HepG2 (cell line): ENCODE results near the gene AMIGO3. TPM values are rescaled to one million over a fixed set of nuclear protein-coding genes. Genes with fewer than 3 reads are reported as not detected.
A peak's percentile ranks its signal among the peaks of the same experiment; 100 is the strongest.

ENCODE experiments used
- ATF7 ChIP-seq, 2 experiments: fragments of 450-650 bp in 1 of 2; sonication (generic) in 1 of 2; formaldehyde crosslinking in 1 of 2; IDR thresholded peaks; 2 replicates each; pipeline versions ENCODE4 v1.4.0 to v1.6.1; 2016 to 2020; ENCODE audit warnings: antibody characterized with exemption in 1 of 2, mild to moderate bottlenecking in 1 of 2, missing genetic modification reagents in 1 of 2
- ELF4 ChIP-seq: sonication (generic); formaldehyde crosslinking; IDR thresholded peaks from 2 replicates; pipeline ENCODE4 v1.5.0; 2020; ENCODE audit warnings: missing genetic modification reagents, mild to moderate bottlenecking, moderate library complexity, borderline replicate concordance
- FOXJ3 ChIP-seq: sonication (generic); formaldehyde crosslinking; IDR thresholded peaks from 2 replicates; pipeline ENCODE4 v1.4.0; 2020; ENCODE audit warnings: missing genetic modification reagents, mild to moderate bottlenecking, borderline replicate concordance
- HHEX ChIP-seq: IDR thresholded peaks from 2 replicates; pipeline ENCODE4 v1.6.1; 2016; ENCODE audit warnings: control low read depth
- HNRNPK ChIP-seq: fragments of 200-400 bp; formaldehyde crosslinking; IDR thresholded peaks from 2 replicates; pipeline ENCODE4 v1.6.1; 2018; ENCODE audit warnings: low read length, low read depth, moderate library complexity, mild to moderate bottlenecking; ENCODE audit not compliant: poor library complexity, severe bottlenecking
- HOXA5 ChIP-seq: sonication (generic); formaldehyde crosslinking; IDR thresholded peaks from 2 replicates; pipeline ENCODE4 v1.4.0; 2020; ENCODE audit warnings: missing genetic modification reagents
- KDM2A ChIP-seq: sonication (generic); formaldehyde crosslinking; IDR thresholded peaks from 2 replicates; pipeline ENCODE4 v1.4.0; 2020; ENCODE audit warnings: low read depth, missing genetic modification reagents, borderline replicate concordance
- NFE2 ChIP-seq: sonication (generic); formaldehyde crosslinking; IDR thresholded peaks from 2 replicates; pipeline ENCODE4 v1.4.0; 2020; ENCODE audit warnings: missing genetic modification reagents
- SRSF9 ChIP-seq: fragments of 200-400 bp; formaldehyde crosslinking; IDR thresholded peaks from 2 replicates; pipeline ENCODE4 v1.6.1; 2018; ENCODE audit warnings: borderline replicate concordance, mild to moderate bottlenecking, low read depth, low read length; ENCODE audit not compliant: insufficient read depth, poor library complexity, severe bottlenecking
- TBX2 ChIP-seq: sonication (generic); formaldehyde crosslinking; IDR thresholded peaks from 2 replicates; pipeline ENCODE4 v1.5.0; 2020; ENCODE audit warnings: missing genetic modification reagents, mild to moderate bottlenecking, borderline replicate concordance
- ZNF260 ChIP-seq: sonication (generic); formaldehyde crosslinking; IDR thresholded peaks from 2 replicates; pipeline ENCODE4 v1.4.0; 2020; ENCODE audit warnings: missing genetic modification reagents, low read depth, mild to moderate bottlenecking, borderline replicate concordance
- ZNF569 ChIP-seq: sonication (generic); formaldehyde crosslinking; IDR thresholded peaks from 2 replicates; pipeline ENCODE4 v1.5.0; 2020; ENCODE audit warnings: mild to moderate bottlenecking, missing genetic modification reagents, moderate library complexity, borderline replicate concordance
- polyA plus RNA-seq, 8 experiments: library from polyadenylated mRNA; depleted of rRNA in 3 of 8; stranded (reverse) in 7 of 8; unstranded in 1 of 8; fragments of >200 nt; fragmentation: Illumina TruSeq in 4 of 8; extraction: Trizol in 4 of 8; gene quantifications; 2 replicates each; pipeline versions ENCODE4 v1.2.1 to v1.2.3, GENCODE V29; 2011 to 2016; ENCODE audit warnings: low read depth in 4 of 8, missing spikeins in 1 of 8, mixed read lengths in 1 of 8; ENCODE audit not compliant: insufficient read depth in 1 of 8
- total RNA-seq, 5 experiments: library from RNA; depleted of rRNA; stranded (reverse); fragments of >200 nt; fragmentation: Illumina TruSeq; extraction: Trizol; gene quantifications; 2 replicates each; pipeline ENCODE4 v1.2.3, GENCODE V29; 2016; ENCODE audit warnings: low read depth in 1 of 5
- TF ChIP-seq, protein P1 (sequence below): sonication (generic); formaldehyde crosslinking; IDR thresholded peaks from 2 replicates; pipeline ENCODE4 v1.5.0; 2020; ENCODE audit warnings: mild to moderate bottlenecking, missing genetic modification reagents
- TF ChIP-seq, protein P2 (sequence below): sonication (generic); formaldehyde crosslinking; IDR thresholded peaks from 2 replicates; pipeline ENCODE4 v1.5.1; 2020; ENCODE audit warnings: missing genetic modification reagents, mild to moderate bottlenecking, borderline replicate concordance
- TF ChIP-seq, protein P3 (sequence below): sonication (generic); formaldehyde crosslinking; IDR thresholded peaks from 2 replicates; pipeline ENCODE4 v1.4.0; 2020; ENCODE audit warnings: mild to moderate bottlenecking, missing genetic modification reagents, borderline replicate concordance
- TF ChIP-seq, protein P4 (sequence below): sonication (generic); formaldehyde crosslinking; IDR thresholded peaks from 2 replicates; pipeline ENCODE4 v1.8.0; 2022; ENCODE audit warnings: missing genetic modification reagents, mild to moderate bottlenecking, moderate library complexity, borderline replicate concordance
- TF ChIP-seq, protein P5 (sequence below): sonication (generic); formaldehyde crosslinking; IDR thresholded peaks from 2 replicates; pipeline ENCODE4 v1.4.0; 2020; ENCODE audit warnings: mild to moderate bottlenecking, missing genetic modification reagents

The AMIGO3 gene
- total and polyA plus RNA-seq, 2 of the 13 experiments (the other 11 are each of a cell fraction or from before 2014, with no cell fraction given): 0.35 TPM; not detected in 1

DNA sequence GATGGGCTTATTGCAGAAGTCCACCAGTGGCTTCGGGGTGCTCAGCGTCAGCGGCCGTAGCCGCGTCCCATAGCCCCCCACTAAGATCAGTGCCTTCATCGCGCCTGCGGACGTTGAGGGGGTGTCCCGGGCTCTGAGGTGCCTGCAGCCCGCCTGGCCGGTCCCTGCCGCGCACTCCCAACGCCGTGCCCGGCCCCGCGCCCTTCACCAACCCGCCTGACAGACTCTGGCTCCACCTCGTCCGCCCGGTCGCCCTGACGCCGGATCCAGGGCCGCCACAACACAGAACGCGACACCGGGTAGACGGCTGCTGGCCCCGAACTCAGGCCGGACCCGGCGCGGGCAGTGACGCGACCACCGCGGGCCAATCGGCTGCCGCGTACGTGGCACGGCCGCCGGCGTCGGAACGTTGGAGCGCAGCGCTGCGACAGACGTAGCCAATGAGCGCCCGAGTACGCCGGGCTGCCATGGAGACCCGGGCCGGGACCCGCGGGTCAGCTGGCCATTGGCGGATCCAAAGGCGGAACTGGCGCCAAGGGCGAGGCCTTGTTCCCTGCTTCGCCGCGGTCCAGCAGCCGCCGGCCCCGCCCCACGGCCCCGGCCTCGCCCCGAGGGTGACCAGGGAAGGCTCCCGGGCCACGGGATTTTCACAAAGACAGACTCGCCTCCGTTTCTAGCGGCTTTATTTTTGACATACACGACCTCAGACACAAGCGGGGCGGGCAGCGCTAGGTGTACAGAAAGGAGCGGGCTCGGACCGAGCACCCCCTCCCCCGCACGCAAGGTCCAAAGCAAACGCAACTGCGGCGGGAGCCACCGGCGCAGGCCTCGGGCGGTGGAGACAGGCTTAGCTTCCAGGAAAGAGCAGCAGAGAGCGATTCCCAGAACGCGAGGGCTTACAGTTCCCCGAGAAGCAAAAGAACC lies 4.4 kb upstream of the AMIGO3 start, which contains the start of gene GMPPB (continued):
- TF ChIP-seq, protein P1, sequence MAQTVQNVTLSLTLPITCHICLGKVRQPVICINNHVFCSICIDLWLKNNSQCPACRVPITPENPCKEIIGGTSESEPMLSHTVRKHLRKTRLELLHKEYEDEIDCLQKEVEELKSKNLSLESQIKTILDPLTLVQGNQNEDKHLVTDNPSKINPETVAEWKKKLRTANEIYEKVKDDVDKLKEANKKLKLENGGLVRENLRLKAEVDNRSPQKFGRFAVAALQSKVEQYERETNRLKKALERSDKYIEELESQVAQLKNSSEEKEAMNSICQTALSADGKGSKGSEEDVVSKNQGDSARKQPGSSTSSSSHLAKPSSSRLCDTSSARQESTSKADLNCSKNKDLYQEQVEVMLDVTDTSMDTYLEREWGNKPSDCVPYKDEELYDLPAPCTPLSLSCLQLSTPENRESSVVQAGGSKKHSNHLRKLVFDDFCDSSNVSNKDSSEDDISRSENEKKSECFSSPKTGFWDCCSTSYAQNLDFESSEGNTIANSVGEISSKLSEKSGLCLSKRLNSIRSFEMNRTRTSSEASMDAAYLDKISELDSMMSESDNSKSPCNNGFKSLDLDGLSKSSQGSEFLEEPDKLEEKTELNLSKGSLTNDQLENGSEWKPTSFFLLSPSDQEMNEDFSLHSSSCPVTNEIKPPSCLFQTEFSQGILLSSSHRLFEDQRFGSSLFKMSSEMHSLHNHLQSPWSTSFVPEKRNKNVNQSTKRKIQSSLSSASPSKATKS (CRISPR knock-in tag): no peak
- no peak for TF ChIP-seq HHEX (CRISPR knock-in tag)
- peak; percentile 73; the same call in 1 of the 2 replicates for TF ChIP-seq TBX2 (CRISPR knock-in tag)
- no peak for TF ChIP-seq NFE2 (CRISPR knock-in tag)
- TF ChIP-seq SRSF9: no peak
- no peak for TF ChIP-seq FOXJ3 (CRISPR knock-in tag)
- peak; percentile 47; the same call in 1 of the 2 replicates for TF ChIP-seq HOXA5
- TF ChIP-seq ZNF260 (CRISPR knock-in tag): no peak
- TF ChIP-seq, protein P2, sequence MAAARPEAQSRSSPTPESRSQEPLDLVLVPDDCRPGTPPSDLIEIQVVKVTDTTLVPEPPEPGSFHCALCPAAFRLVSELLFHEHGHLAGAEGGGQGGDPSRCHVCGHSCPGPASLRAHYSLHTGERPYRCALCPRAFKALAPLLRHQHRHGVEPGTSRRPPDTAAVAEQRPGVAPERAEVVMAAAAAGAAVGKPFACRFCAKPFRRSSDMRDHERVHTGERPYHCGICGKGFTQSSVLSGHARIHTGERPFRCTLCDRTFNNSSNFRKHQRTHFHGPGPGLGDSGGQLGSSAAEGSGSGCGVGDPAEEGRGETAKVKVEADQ: no peak
- no peak for TF ChIP-seq ATF7 (IDR thresholded peaks at IDR 0.05)
- TF ChIP-seq ATF7 (CRISPR knock-in tag; IDR thresholded peaks at IDR 0.05): 0 out of 2 replicates have a peak, but pooled peaks have one; percentile 53
- TF ChIP-seq ELF4 (CRISPR knock-in tag): peak; percentile 76; the same call in 1 of the 2 replicates
- TF ChIP-seq HNRNPK: peak; percentile 28
- TF ChIP-seq, protein P3, sequence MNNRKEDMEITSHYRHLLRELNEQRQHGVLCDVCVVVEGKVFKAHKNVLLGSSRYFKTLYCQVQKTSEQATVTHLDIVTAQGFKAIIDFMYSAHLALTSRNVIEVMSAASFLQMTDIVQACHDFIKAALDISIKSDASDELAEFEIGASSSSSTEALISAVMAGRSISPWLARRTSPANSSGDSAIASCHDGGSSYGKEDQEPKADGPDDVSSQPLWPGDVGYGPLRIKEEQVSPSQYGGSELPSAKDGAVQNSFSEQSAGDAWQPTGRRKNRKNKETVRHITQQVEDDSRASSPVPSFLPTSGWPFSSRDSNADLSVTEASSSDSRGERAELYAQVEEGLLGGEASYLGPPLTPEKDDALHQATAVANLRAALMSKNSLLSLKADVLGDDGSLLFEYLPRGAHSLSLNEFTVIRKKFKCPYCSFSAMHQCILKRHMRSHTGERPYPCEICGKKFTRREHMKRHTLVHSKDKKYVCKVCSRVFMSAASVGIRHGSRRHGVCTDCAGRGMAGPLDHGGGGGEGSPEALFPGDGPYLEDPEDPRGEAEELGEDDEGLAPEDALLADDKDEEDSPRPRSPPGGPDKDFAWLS (CRISPR knock-in tag): no peak
- TF ChIP-seq KDM2A (CRISPR knock-in tag): peak; percentile 100
- TF ChIP-seq ZNF569 (CRISPR knock-in tag): 0 out of 2 replicates have a peak, but pooled peaks have one; percentile 77
- TF ChIP-seq, protein P4, sequence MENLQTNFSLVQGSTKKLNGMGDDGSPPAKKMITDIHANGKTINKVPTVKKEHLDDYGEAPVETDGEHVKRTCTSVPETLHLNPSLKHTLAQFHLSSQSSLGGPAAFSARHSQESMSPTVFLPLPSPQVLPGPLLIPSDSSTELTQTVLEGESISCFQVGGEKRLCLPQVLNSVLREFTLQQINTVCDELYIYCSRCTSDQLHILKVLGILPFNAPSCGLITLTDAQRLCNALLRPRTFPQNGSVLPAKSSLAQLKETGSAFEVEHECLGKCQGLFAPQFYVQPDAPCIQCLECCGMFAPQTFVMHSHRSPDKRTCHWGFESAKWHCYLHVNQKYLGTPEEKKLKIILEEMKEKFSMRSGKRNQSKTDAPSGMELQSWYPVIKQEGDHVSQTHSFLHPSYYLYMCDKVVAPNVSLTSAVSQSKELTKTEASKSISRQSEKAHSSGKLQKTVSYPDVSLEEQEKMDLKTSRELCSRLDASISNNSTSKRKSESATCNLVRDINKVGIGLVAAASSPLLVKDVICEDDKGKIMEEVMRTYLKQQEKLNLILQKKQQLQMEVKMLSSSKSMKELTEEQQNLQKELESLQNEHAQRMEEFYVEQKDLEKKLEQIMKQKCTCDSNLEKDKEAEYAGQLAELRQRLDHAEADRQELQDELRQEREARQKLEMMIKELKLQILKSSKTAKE: 0 out of 2 replicates have a peak, but pooled peaks have one; percentile 49
- TF ChIP-seq, protein P5, sequence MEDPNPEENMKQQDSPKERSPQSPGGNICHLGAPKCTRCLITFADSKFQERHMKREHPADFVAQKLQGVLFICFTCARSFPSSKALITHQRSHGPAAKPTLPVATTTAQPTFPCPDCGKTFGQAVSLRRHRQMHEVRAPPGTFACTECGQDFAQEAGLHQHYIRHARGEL: peak; percentile 89
